ENCODE results near the gene CCSER2. TPM values are rescaled to one million over a fixed set of nuclear protein-coding genes. Genes with fewer than 3 reads are reported as not detected.

CCSER2 gene
- total RNA-seq, 3 donors from 2014 or later = 49.8 to 61.2 (median 49.9) TPM

GRCh38 chr10:84549368-84550165, 221.2 kb downstream of the CCSER2 start:
- no peak for DNase-seq (ENCODE audit: low spot score in 2 of 2)
- intact Hi-C loops (cut with DNase I; ENCODE audit: low total_unique reads) = no loop called here
- Histone ChIP-seq H3K27me3 (peaks cover 0 to 4% of the 10 kb centered on the region in 2 donors), H3K27ac (no peak overlapping the region), H3K36me3 (no peaks in the 10 kb centered on the region), H3K4me3 (no peak overlapping the region), H3K4me1 (no peaks in the 10 kb centered on the region), H3K9me3 (no peaks in the 10 kb centered on the region)
- TF ChIP-seq POLR2A (IDR thresholded peaks at IDR 0.05) (no peak), POLR2AphosphoS5 (IDR thresholded peaks at IDR 0.05) (no peak), CTCF (IDR thresholded peaks at IDR 0.05) (no peak)

- no peaks in the 10 kb centered on the region for H3K4me1 ChIP-seq
- H3K27ac ChIP-seq = no peak overlapping the region
- H3K4me3 ChIP-seq = no peak overlapping the region
- peaks cover 0 to 4% of the 10 kb centered on the region in 2 donors for H3K27me3 ChIP-seq
- DNase-seq (ENCODE audit: low spot score in 2 of 2) = no peak
- H3K9me3 ChIP-seq = no peaks in the 10 kb centered on the region
- no peaks in the 10 kb centered on the region for H3K36me3 ChIP-seq
- intact Hi-C loops (cut with DNase I; ENCODE audit: low total_unique reads) = no loop called here
- TF ChIP-seq CTCF (IDR thresholded peaks at IDR 0.05) (no peak), POLR2AphosphoS5 (IDR thresholded peaks at IDR 0.05) (no peak), POLR2A (IDR thresholded peaks at IDR 0.05) (no peak)
These were observed 222.5 kb downstream of the CCSER2 start for GRCh38 chr10:84550756-84551436.

- Histone ChIP-seq H3K4me1 (no peaks in the 10 kb centered on the region), H3K27me3 (peaks cover 0 to 4% of the 10 kb centered on the region in 2 donors), H3K4me3 (no peak overlapping the region), H3K9me3 (no peaks in the 10 kb centered on the region), H3K27ac (no peak overlapping the region), H3K36me3 (no peaks in the 10 kb centered on the region)
- TF ChIP-seq CTCF (IDR thresholded peaks at IDR 0.05) (no peak), POLR2A (IDR thresholded peaks at IDR 0.05) (no peak), POLR2AphosphoS5 (IDR thresholded peaks at IDR 0.05) (no peak)
- no peak for DNase-seq (ENCODE audit: low spot score in 2 of 2)
- intact Hi-C loops (cut with DNase I; ENCODE audit: low total_unique reads) = no loop called here
These were observed 223.2 kb downstream of the CCSER2 start for GRCh38 chr10:84551437-84552120.

GRCh38 chr10:84552478-84552877, 224.1 kb downstream of the CCSER2 start:
- Histone ChIP-seq H3K27me3 (peaks cover 0 to 4% of the 10 kb centered on the region in 2 donors), H3K4me3 (no peak overlapping the region), H3K27ac (no peak overlapping the region), H3K9me3 (no peaks in the 10 kb centered on the region), H3K4me1 (no peaks in the 10 kb centered on the region), H3K36me3 (no peaks in the 10 kb centered on the region)
- TF ChIP-seq POLR2AphosphoS5 (IDR thresholded peaks at IDR 0.05) = no peak
- intact Hi-C loops (cut with DNase I; ENCODE audit: low total_unique reads) = no loop called here
- no peak for DNase-seq (ENCODE audit: low spot score in 2 of 2)

- H3K36me3 ChIP-seq = no peaks in the 10 kb centered on the region
- no peaks in the 10 kb centered on the region for H3K9me3 ChIP-seq
- intact Hi-C loops (cut with DNase I; ENCODE audit: low total_unique reads) = no loop called here
- H3K27ac ChIP-seq = no peak overlapping the region
- no peaks in the 10 kb centered on the region for H3K4me1 ChIP-seq
- no peak for TF ChIP-seq CTCF (IDR thresholded peaks at IDR 0.05)
- TF ChIP-seq POLR2A (IDR thresholded peaks at IDR 0.05) = no peak
- no peak for TF ChIP-seq POLR2AphosphoS5 (IDR thresholded peaks at IDR 0.05)
- H3K4me3 ChIP-seq = no peak overlapping the region
- DNase-seq (ENCODE audit: low spot score in 2 of 2) = no peak
- no peaks in the 10 kb centered on the region for H3K27me3 ChIP-seq
These were observed 234.2 kb downstream of the CCSER2 start for GRCh38 chr10:84562592-84562991.

All from breast epithelium (tissue), 4 donors.